Neural cell (in vitro differentiated cells): ENCODE data around the gene SGO1.
"Not testable (repeated sequence)": the region's sequence is repeated elsewhere in the genome, so short reads cannot be mapped to it uniquely, and the experiment has no call there.

Source experiments
- CTCF ChIP-seq: fragments of 450-650 bp; IDR thresholded peaks from 2 replicates; pipeline ENCODE4 v1.5.1; 2014; ENCODE audit warnings: antibody characterized with exemption, mild to moderate bottlenecking, moderate library complexity; ENCODE audit not compliant: poor library complexity, severe bottlenecking
- EP300 ChIP-seq: fragments of 450-650 bp; conservative IDR thresholded peaks from 2 replicates; pipeline ENCODE4 v1.6.1; 2014; ENCODE audit warnings: antibody characterized with exemption, mild to moderate bottlenecking, moderate library complexity; ENCODE audit not compliant: poor library complexity, severe bottlenecking
- EZH2 ChIP-seq: fragments of 200-600, 300-800 bp; shearing (Covaris generic), sonication (generic); IDR thresholded peaks from 2 replicates; pipeline ENCODE4 v1.6.1; 2014; ENCODE audit warnings: antibody characterized with exemption, low read length, borderline replicate concordance, mild to moderate bottlenecking; ENCODE audit not compliant: insufficient read depth, poor library complexity, severe bottlenecking
- POLR2AphosphoS5 ChIP-seq: IDR thresholded peaks from 2 replicates; pipeline ENCODE4 v1.6.1; 2012

GRCh38 chr3:20205898-20206297 lies 19.9 kb upstream of the SGO1 start:
- TF ChIP-seq EZH2, POLR2AphosphoS5, CTCF, EP300: not testable (repeated sequence)
